ENCODE data around the gene RPL4.

DNA sequence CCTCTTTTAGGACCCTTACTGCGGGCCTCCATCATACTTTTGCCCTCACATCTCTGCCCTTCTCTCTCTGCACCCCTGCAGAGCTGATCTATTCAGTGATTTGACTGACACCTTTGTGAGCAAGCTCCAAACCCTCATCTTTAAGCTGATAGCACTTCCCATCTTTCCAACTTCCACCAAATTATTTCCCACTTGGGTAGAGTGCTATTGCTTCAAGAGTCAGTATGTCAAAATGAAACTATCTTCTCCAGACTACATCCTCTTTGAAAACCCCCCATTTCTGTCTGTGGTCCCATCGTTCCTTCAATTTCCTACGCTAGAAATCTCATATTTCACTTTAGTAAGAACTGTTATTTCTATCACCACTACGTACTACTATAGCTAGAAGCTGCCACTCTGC, 20.2 kb upstream of the RPL4 start:
- TF ChIP-seq POLR2A (IDR thresholded peaks at IDR 0.05) (no peak), CTCF (IDR thresholded peaks at IDR 0.05) (no peak)

Measured in upper lobe of left lung (tissue), 4 donors.